Endothelial cell of umbilical vein (primary cell): ENCODE results near the gene IL36B. TPM values are rescaled to one million over a fixed set of nuclear protein-coding genes. Genes with fewer than 3 reads are reported as not detected.

ENCODE experiments used
- BruUV-seq: library from RNA; stranded (reverse); fragments of 400-500 nt; replicated peaks from 2 replicates; lab custom pipeline; 2021; lab: Mats Ljungman, UMichigan
- CTCF ChIA-PET: fragments of 300-600, 350-600 bp; sonication (Branson Sonifier 250); formaldehyde crosslinking; loops from one replicate; lab custom pipeline; 2021; ENCODE audit warnings: antibody characterized with exemption, inconsistent platforms; lab: Charles Lee
- POLR2A ChIA-PET: fragments of 300-600, 350-600 bp; sonication (Branson Sonifier 250); formaldehyde crosslinking; loops from one replicate; lab custom pipeline; 2021; ENCODE audit warnings: antibody characterized with exemption, inconsistent platforms; lab: Charles Lee
- DNase-seq: peaks from one replicate; pipeline ENCODE4 v3.0.0-alpha.2; 2011; ENCODE audit warnings: low read depth, low spot score
- FAIRE-seq: peaks from 2 replicates; lab custom pipeline; 2011; peaks lifted over from hg19 to GRCh38; lab: Jason Lieb, UNC
- H2AFZ ChIP-seq: 2 replicates; pipeline ENCODE4 v1.6.0; 2012; ENCODE audit warnings: low read depth, low read length, control low read depth, inconsistent platforms
- H3K27ac ChIP-seq: 2 replicates; pipeline ENCODE4 v1.5.1; 2011; ENCODE audit warnings: low read depth, mild to moderate bottlenecking, control low read depth, low read length, moderate library complexity; ENCODE audit not compliant: insufficient read depth
- H3K27me3 ChIP-seq, 2 experiments: 2 replicates each; pipeline versions ENCODE4 v1.6.0 to v1.6.1; 2011; ENCODE audit warnings: low read length in 2 of 2, mixed read lengths in 1 of 2; ENCODE audit not compliant: control insufficient read depth in 2 of 2, insufficient read depth in 2 of 2
- H3K36me3 ChIP-seq, 2 experiments: 2 replicates in 1 of 2; 3 replicates in 1 of 2; pipeline ENCODE4 v1.5.1; 2011; ENCODE audit warnings: low read length in 2 of 2, mild to moderate bottlenecking in 1 of 2, moderate library complexity in 1 of 2; ENCODE audit not compliant: control insufficient read depth in 2 of 2, insufficient read depth in 2 of 2; ENCODE audit errors: extremely low read depth in 1 of 2
- H3K4me1 ChIP-seq: 3 replicates; pipeline ENCODE4 v1.5.1; 2011; ENCODE audit warnings: mild to moderate bottlenecking, low read length; ENCODE audit not compliant: control insufficient read depth, insufficient read depth; ENCODE audit errors: extremely low read depth
- H3K4me2 ChIP-seq: 2 replicates; pipeline ENCODE4 v1.6.1; 2011; ENCODE audit warnings: low read length, control low read depth, mixed read lengths; ENCODE audit not compliant: insufficient read depth
- H3K4me3 ChIP-seq, 3 experiments: fragments of 200-600 bp in 1 of 3; sonication (generic), shearing (Covaris generic) in 1 of 3; replicated peaks in 1 of 3; 2 replicates each; pipeline ENCODE4 v1.5.1; 2011 to 2016; ENCODE audit warnings: control low read depth in 3 of 3, low read length in 3 of 3, mild to moderate bottlenecking in 2 of 3, inconsistent platforms in 1 of 3, low read depth in 1 of 3, moderate library complexity in 1 of 3; ENCODE audit not compliant: insufficient read depth in 1 of 3
- H3K79me2 ChIP-seq: 2 replicates; pipeline ENCODE4 v1.6.0; 2012; ENCODE audit warnings: low read length, inconsistent platforms; ENCODE audit not compliant: control insufficient read depth, insufficient read depth
- H3K9ac ChIP-seq: replicated peaks from 2 replicates; pipeline ENCODE3; 2011; ENCODE audit warnings: low read length, control low read depth; ENCODE audit not compliant: insufficient read depth; ENCODE audit errors: extremely low read depth
- H3K9me1 ChIP-seq: replicated peaks from 3 replicates; pipeline ENCODE4 v1.6.0; 2011; ENCODE audit warnings: mild to moderate bottlenecking, low read length; ENCODE audit not compliant: control insufficient read depth, insufficient read depth; ENCODE audit errors: extremely low read depth
- H3K9me3 ChIP-seq: replicated peaks from 2 replicates; pipeline ENCODE4 v1.5.1; 2012; ENCODE audit warnings: low read length, inconsistent platforms; ENCODE audit not compliant: control insufficient read depth, insufficient read depth
- H4K20me1 ChIP-seq: replicated peaks from 2 replicates; pipeline ENCODE3; 2011; ENCODE audit warnings: mild to moderate bottlenecking, low read length; ENCODE audit not compliant: control insufficient read depth, insufficient read depth; ENCODE audit errors: extremely low read depth
- CTCF ChIP-seq, 2 donors: IDR thresholded peaks; 1 replicate in 1 of 2; 2 replicates in 1 of 2; pipeline ENCODE4 v1.5.1; 2011; ENCODE audit warnings: low read length in 2 of 2, mild to moderate bottlenecking in 2 of 2, moderate library complexity in 2 of 2, control low read depth in 1 of 2, inconsistent platforms in 1 of 2, low read depth in 1 of 2; ENCODE audit not compliant: insufficient read depth in 1 of 2; ENCODE audit errors: extremely low read depth in 1 of 2
- EZH2 ChIP-seq: IDR thresholded peaks from 2 replicates; pipeline ENCODE4 v1.6.1; 2012; ENCODE audit warnings: borderline replicate concordance, low read depth, mild to moderate bottlenecking, moderate library complexity, low read length, inconsistent platforms; ENCODE audit not compliant: severe bottlenecking
- FOS ChIP-seq: IDR thresholded peaks from 2 replicates; pipeline ENCODE4 v1.6.1; 2011; ENCODE audit warnings: mild to moderate bottlenecking, low read length, moderate library complexity, borderline replicate concordance; ENCODE audit not compliant: insufficient read depth
- GATA2 ChIP-seq: IDR thresholded peaks from 2 replicates; pipeline ENCODE4 v1.7.0; 2011; ENCODE audit warnings: low read depth, mild to moderate bottlenecking, moderate library complexity, mixed read lengths, low read length; ENCODE audit not compliant: insufficient read length, insufficient read depth
- JUN ChIP-seq: IDR thresholded peaks from 2 replicates; pipeline ENCODE4 v1.6.1; 2011; ENCODE audit warnings: borderline replicate concordance, low read depth; ENCODE audit not compliant: insufficient read length, insufficient read depth
- MAX ChIP-seq: IDR thresholded peaks from 2 replicates; pipeline ENCODE4 v1.6.1; 2011; ENCODE audit not compliant: insufficient read depth, insufficient read length
- MYC ChIP-seq: IDR thresholded peaks from one replicate; pipeline ENCODE4 v1.6.1; 2011; ENCODE audit warnings: mild to moderate bottlenecking, low read depth, low read length
- POLR2A ChIP-seq: IDR thresholded peaks from 2 replicates; pipeline ENCODE4 v1.6.1; 2012; ENCODE audit warnings: low read depth, mild to moderate bottlenecking, control low read depth, low read length
- POLR2AphosphoS5 ChIP-seq: IDR thresholded peaks from 2 replicates; pipeline ENCODE4 v1.6.1; 2012; ENCODE audit warnings: low read depth, mild to moderate bottlenecking, control low read depth, low read length, moderate library complexity; ENCODE audit not compliant: insufficient read depth
- dilution Hi-C: fragments of 300-500 bp; cut with MboI; formaldehyde crosslinking; loops from one replicate; pipeline ENCODE4 v1.15.0; 2019; ENCODE audit warnings: low sequenced_read_pairs; ENCODE audit not compliant: extremely low pct_ligation_motif_present
- intact Hi-C: fragments of 100-400 bp; cut with micrococcal nuclease; formaldehyde crosslinking; loops from one replicate; pipeline ENCODE4 v1.10.0; 2022
- polyA plus RNA-seq, 4 experiments: library from polyadenylated mRNA; depleted of rRNA in 3 of 4; stranded (reverse) in 3 of 4; unstranded in 1 of 4; fragments of >200 nt; gene quantifications; 2 replicates each; pipeline versions ENCODE4 v1.2.1 to v1.2.3, GENCODE V29; 2011 to 2012; ENCODE audit warnings: missing spikeins in 1 of 4
- total RNA-seq: library from RNA; stranded (reverse); gene quantifications from 2 replicates; pipeline ENCODE4 v1.2.3, GENCODE V29; 2021

The IL36B gene
- total and polyA plus RNA-seq, 2 donors (not counting 3 experiments of a cell fraction or from before 2014, with no cell fraction given): not detected

DNA sequence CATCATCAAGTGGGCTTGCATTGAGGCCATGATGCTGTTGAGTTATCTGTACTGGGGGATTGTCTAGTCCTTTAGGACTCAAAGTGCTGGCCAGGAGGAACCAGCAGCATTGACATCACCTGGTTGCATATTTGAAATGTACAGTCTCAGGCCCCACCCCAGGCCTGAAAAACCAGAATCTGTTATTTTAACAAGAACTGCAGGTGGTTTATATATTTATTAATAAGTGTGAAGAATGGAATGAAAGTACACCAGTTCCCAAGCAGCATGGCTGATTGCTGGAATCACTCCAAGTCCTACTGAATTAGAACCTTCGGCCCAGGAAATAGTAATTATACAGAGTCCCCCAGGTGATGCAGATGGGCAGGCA, 17.9 kb upstream of the IL36B start:
- dilution Hi-C loops (no loop called here), intact Hi-C loops (no loop called here)
- no peak for TF ChIP-seq EZH2
- Histone ChIP-seq H3K4me3 (no peak overlapping the region), H3K4me2 (no peak overlapping the region), H3K79me2 (no peaks in the 10 kb centered on the region), H3K4me1 (no peaks in the 10 kb centered on the region), H3K36me3 (no peaks in the 10 kb centered on the region), H3K27ac (no peak overlapping the region), H3K27me3 (no peaks in the 10 kb centered on the region), H2AFZ (no peak overlapping the region), H3K9me1 (no peaks in the 10 kb centered on the region), H3K9me3 (no peaks in the 10 kb centered on the region), H4K20me1 (no peaks in the 10 kb centered on the region), H3K9ac (no peak overlapping the region)
- ChIA-PET CTCF (interaction anchor here (1.0 kb wide), 1 partner anchor 10 kb away, joined by 3 read pairs; no protein-coding TSS in a partner anchor), POLR2A (no interaction called here)
- FAIRE-seq (no peak), DNase-seq (no peak)
- BruUV-seq: no TSS peak

- H4K20me1 ChIP-seq: no peaks in the 10 kb centered on the region
- FAIRE-seq (no peak), DNase-seq (no peak)
- ChIA-PET CTCF (no interaction called here), POLR2A (no interaction called here)
- H3K4me2 ChIP-seq: no peak overlapping the region
- intact Hi-C loops (no loop called here), dilution Hi-C loops (no loop called here)
- no peaks in the 10 kb centered on the region for H3K9me1 ChIP-seq
- H2AFZ ChIP-seq: no peak overlapping the region
- H3K9ac ChIP-seq: no peak overlapping the region
- TF ChIP-seq CTCF (IDR thresholded peaks at IDR 0.05; ENCODE audit: extremely low read depth in 1 of 2, insufficient read depth in 1 of 2, low read depth in 1 of 2, low read length in 2 of 2) (no peak), JUN (no peak), EZH2 (no peak), POLR2A (no peak), POLR2AphosphoS5 (no peak), GATA2 (no peak), FOS (no peak), MYC (no peak), MAX (no peak)
- no peaks in the 10 kb centered on the region for H3K36me3 ChIP-seq
- no peaks in the 10 kb centered on the region for H3K27me3 ChIP-seq
- H3K4me1 ChIP-seq: no peaks in the 10 kb centered on the region
- H3K9me3 ChIP-seq: no peaks in the 10 kb centered on the region
- H3K4me3 ChIP-seq: no peak overlapping the region
- no TSS peak for BruUV-seq
- no peak overlapping the region for H3K27ac ChIP-seq
- no peaks in the 10 kb centered on the region for H3K79me2 ChIP-seq
These were observed 17.3 kb upstream of the IL36B start for GRCh38 chr2:113069676-113070605.
